Duodenal mucosa (tissue), 2 donors: ENCODE results near the gene AKT1S1.
A peak's percentile ranks its signal among the peaks of the same experiment; 100 is the strongest.

Experiments
- H3K27ac ChIP-seq: one replicate; pipeline ENCODE4 v1.7.0; 2013; ENCODE audit warnings: low read depth, low read length
- H3K27me3 ChIP-seq, 2 donors: one replicate each; pipeline ENCODE4 v1.7.0; 2013; ENCODE audit warnings: low read length in 2 of 2, control low read depth in 1 of 2; ENCODE audit not compliant: insufficient read depth in 2 of 2, control insufficient read depth in 1 of 2
- H3K36me3 ChIP-seq, 2 donors: one replicate each; pipeline ENCODE4 v1.7.0; 2013; ENCODE audit warnings: low read length in 2 of 2, control low read depth in 1 of 2; ENCODE audit not compliant: insufficient read depth in 2 of 2, control insufficient read depth in 1 of 2
- H3K4me1 ChIP-seq, 2 donors: one replicate each; pipeline ENCODE4 v1.7.0; 2013; ENCODE audit warnings: low read length in 2 of 2, control low read depth in 1 of 2; ENCODE audit not compliant: insufficient read depth in 2 of 2, control insufficient read depth in 1 of 2
- H3K4me3 ChIP-seq, 2 donors: one replicate each; pipeline ENCODE4 v1.7.0; 2013; ENCODE audit warnings: low read length in 2 of 2, low read depth in 1 of 2
- H3K9ac ChIP-seq, 2 donors: one replicate each; pipeline ENCODE4 v1.7.0; 2013; ENCODE audit warnings: low read length in 2 of 2, low read depth in 1 of 2
- H3K9me3 ChIP-seq, 2 donors: one replicate each; pipeline ENCODE4 v1.7.0; 2013; ENCODE audit warnings: low read length in 2 of 2, control low read depth in 1 of 2; ENCODE audit not compliant: control insufficient read depth in 1 of 2

Gene AKT1S1

GRCh38 chr19:49882643-49883042 lies 5.5 kb upstream of the AKT1S1 start:
- no peak overlapping the region for H3K27ac ChIP-seq
- peaks cover 31 to 62% of the 10 kb centered on the region in 2 donors for H3K36me3 ChIP-seq
- H3K4me1 ChIP-seq = peaks cover 21 to 26% of the 10 kb centered on the region in 2 donors
- peaks cover 0 to 4% of the 10 kb centered on the region in 2 donors for H3K9me3 ChIP-seq
- no peak overlapping the region for H3K9ac ChIP-seq
- H3K27me3 ChIP-seq = no peaks in the 10 kb centered on the region
- no peak overlapping the region for H3K4me3 ChIP-seq

GRCh38 chr19:49881672-49882394 lies 4.7 kb upstream of the AKT1S1 start:
- no peak overlapping the region for H3K9ac ChIP-seq

GRCh38 chr19:49881186-49881585 lies 4.0 kb upstream of the AKT1S1 start:
- Histone ChIP-seq H3K9me3 (peaks cover 0 to 4% of the 10 kb centered on the region in 2 donors), H3K4me1 (peaks cover 14 to 18% of the 10 kb centered on the region in 2 donors), H3K9ac (no peak overlapping the region), H3K27ac (no peak overlapping the region), H3K36me3 (peaks cover 31 to 62% of the 10 kb centered on the region in 2 donors), H3K4me3 (no peak overlapping the region), H3K27me3 (no peaks in the 10 kb centered on the region)

More at GRCh38 chr19:49881672-49882394, 4.7 kb upstream of the AKT1S1 start:
- Histone ChIP-seq H3K36me3 (peaks cover 31 to 62% of the 10 kb centered on the region in 2 donors), H3K4me1 (peaks cover 14 to 18% of the 10 kb centered on the region in 2 donors), H3K4me3 (no peak overlapping the region), H3K27ac (no peak overlapping the region), H3K9me3 (peaks cover 0 to 4% of the 10 kb centered on the region in 2 donors), H3K27me3 (no peaks in the 10 kb centered on the region)

- H3K4me3 ChIP-seq = no peak overlapping the region
- H3K9ac ChIP-seq = no peak overlapping the region
- H3K27ac ChIP-seq = no peak overlapping the region
- peaks cover 0 to 4% of the 10 kb centered on the region in 2 donors for H3K9me3 ChIP-seq
- peaks cover 31 to 62% of the 10 kb centered on the region in 2 donors for H3K36me3 ChIP-seq
- H3K27me3 ChIP-seq = no peaks in the 10 kb centered on the region
- peaks cover 18 to 25% of the 10 kb centered on the region in 2 donors for H3K4me1 ChIP-seq
Observed at GRCh38 chr19:49880162-49880869, 3.2 kb upstream of the AKT1S1 start.

- H3K9ac ChIP-seq = no peak overlapping the region
- peaks cover 0 to 4% of the 10 kb centered on the region in 2 donors for H3K9me3 ChIP-seq
- H3K27ac ChIP-seq = no peak overlapping the region
- H3K36me3 ChIP-seq = peaks cover 31 to 58% of the 10 kb centered on the region in 2 donors
- H3K27me3 ChIP-seq = no peaks in the 10 kb centered on the region
- H3K4me1 ChIP-seq = peaks cover 26 to 28% of the 10 kb centered on the region in 2 donors
- no peak overlapping the region for H3K4me3 ChIP-seq
Observed at GRCh38 chr19:49879243-49879963, 2.2 kb upstream of the AKT1S1 start.

GRCh38 chr19:49878744-49879070 lies 1.6 kb upstream of the AKT1S1 start:
- Histone ChIP-seq H3K4me3 (peak overlapping the region in 1 of 2 donors; percentile 95), H3K36me3 (peaks cover 28 to 54% of the 10 kb centered on the region in 2 donors), H3K9me3 (peaks cover 0 to 4% of the 10 kb centered on the region in 2 donors), H3K27ac (no peak overlapping the region), H3K4me1 (peaks cover 26 to 28% of the 10 kb centered on the region in 2 donors), H3K9ac (peak overlapping the region; percentile 72 to 86), H3K27me3 (no peaks in the 10 kb centered on the region)

GRCh38 chr19:49877879-49878743 lies 956 bp upstream of the AKT1S1 start:
- Histone ChIP-seq H3K27ac (peak overlapping the region; percentile 98), H3K9me3 (peaks cover 0 to 4% of the 10 kb centered on the region in 2 donors), H3K27me3 (no peaks in the 10 kb centered on the region), H3K4me1 (peaks cover 26 to 28% of the 10 kb centered on the region in 2 donors), H3K9ac (peak overlapping the region; percentile 72 to 86), H3K36me3 (peaks cover 22 to 48% of the 10 kb centered on the region in 2 donors), H3K4me3 (peak overlapping the region; percentile 95 to 99)

GRCh38 chr19:49876422-49877019 lies 634 bp downstream of the AKT1S1 start:
- peak overlapping the region; percentile 95 to 100 for H3K9ac ChIP-seq
- H3K4me1 ChIP-seq = peaks cover 26 to 28% of the 10 kb centered on the region in 2 donors
- peak overlapping the region; percentile 95 to 99 for H3K4me3 ChIP-seq
- H3K36me3 ChIP-seq = peaks cover 10 to 32% of the 10 kb centered on the region in 2 donors
- H3K9me3 ChIP-seq = no peaks in the 10 kb centered on the region
- H3K27me3 ChIP-seq = no peaks in the 10 kb centered on the region
- H3K27ac ChIP-seq = peak overlapping the region; percentile 98

GRCh38 chr19:49875857-49876421 lies 1.2 kb downstream of the AKT1S1 start:
- peak overlapping the region; percentile 98 for H3K27ac ChIP-seq
- no peaks in the 10 kb centered on the region for H3K27me3 ChIP-seq
- H3K36me3 ChIP-seq = peaks cover 8 to 26% of the 10 kb centered on the region in 2 donors
- H3K4me1 ChIP-seq = peaks cover 27 to 31% of the 10 kb centered on the region in 2 donors
- H3K9me3 ChIP-seq = no peaks in the 10 kb centered on the region
- peak overlapping the region; percentile 95 to 99 for H3K4me3 ChIP-seq
- peak overlapping the region; percentile 95 to 100 for H3K9ac ChIP-seq
